KMS-11 (cell line): ENCODE results near the gene FYN.

Experiments used
- H2AFZ ChIP-seq: fragments of 200-600 bp; sonication (generic); 2 replicates; pipeline ENCODE4 v1.6.1; 2016; ENCODE audit warnings: antibody characterized with exemption, mixed run types, low read depth
- H3K27ac ChIP-seq: fragments of 200-600 bp; sonication (generic); 2 replicates; pipeline ENCODE4 v1.6.1; 2016; ENCODE audit warnings: mild to moderate bottlenecking, mixed run types
- H3K27me3 ChIP-seq: fragments of 200-600 bp; sonication (generic); 2 replicates; pipeline ENCODE4 v1.6.1; 2017; ENCODE audit warnings: mild to moderate bottlenecking, low read depth, mixed run types, moderate library complexity; ENCODE audit not compliant: insufficient read depth
- H3K36me3 ChIP-seq: fragments of 200-600 bp; sonication (generic); 2 replicates; pipeline ENCODE4 v1.6.1; 2017; ENCODE audit warnings: mild to moderate bottlenecking, mixed run types; ENCODE audit not compliant: insufficient read depth
- H3K4me1 ChIP-seq: fragments of 200-600 bp; sonication (generic); 2 replicates; pipeline ENCODE4 v1.6.1; 2016; ENCODE audit warnings: mild to moderate bottlenecking, low read depth, mixed run types; ENCODE audit not compliant: poor library complexity, severe bottlenecking
- H3K4me2 ChIP-seq: fragments of 200-600 bp; sonication (generic); 2 replicates; pipeline ENCODE4 v1.7.0; 2016; ENCODE audit warnings: mild to moderate bottlenecking, mixed run types
- H3K4me3 ChIP-seq: fragments of 200-600 bp; sonication (generic); IDR thresholded peaks from 2 replicates; pipeline ENCODE4 v1.6.1; 2017; ENCODE audit warnings: low read depth, low read length, mixed read lengths; ENCODE audit not compliant: insufficient read depth
- H3K79me2 ChIP-seq: fragments of 200-600 bp; sonication (generic); 2 replicates; pipeline ENCODE4 v1.6.1; 2016; ENCODE audit warnings: low read depth, mixed run types; ENCODE audit not compliant: insufficient read depth
- H3K9ac ChIP-seq: fragments of 200-600 bp; sonication (generic); 2 replicates; pipeline ENCODE4 v1.6.1; 2016; ENCODE audit warnings: mild to moderate bottlenecking, mixed run types
- H4K20me1 ChIP-seq: fragments of 200-600 bp; sonication (generic); 2 replicates; pipeline ENCODE4 v1.6.1; 2016; ENCODE audit warnings: mild to moderate bottlenecking, mixed run types; ENCODE audit not compliant: insufficient read depth
- CTCF ChIP-seq: fragments of 200-600 bp; sonication (generic); conservative IDR thresholded peaks from 2 replicates; pipeline ENCODE4 v1.6.1; 2017; ENCODE audit warnings: low read depth, mild to moderate bottlenecking, antibody characterized with exemption, low read length, moderate library complexity, mixed read lengths

FYN gene

GRCh38 chr6:111689419-111689818 lies 183.8 kb downstream of the FYN start:
- TF ChIP-seq CTCF, result no peak
- no peaks in the 10 kb centered on the region for H3K36me3 ChIP-seq

GRCh38 chr6:111688331-111688730 lies 184.9 kb downstream of the FYN start:
- Histone ChIP-seq H3K4me3 (no peak overlapping the region), H3K36me3 (no peaks in the 10 kb centered on the region), H3K9ac (no peak overlapping the region), H3K27me3 (no peaks in the 10 kb centered on the region), H4K20me1 (no peaks in the 10 kb centered on the region), H2AFZ (no peak overlapping the region), H3K4me1 (peaks cover 8% of the 10 kb centered on the region), H3K79me2 (no peaks in the 10 kb centered on the region), H3K27ac (no peak overlapping the region), H3K4me2 (no peak overlapping the region)
- no peak for TF ChIP-seq CTCF

More at GRCh38 chr6:111689419-111689818, 183.8 kb downstream of the FYN start:
- H3K9ac ChIP-seq, result no peak overlapping the region
- no peaks in the 10 kb centered on the region for H3K79me2 ChIP-seq
- no peaks in the 10 kb centered on the region for H3K4me1 ChIP-seq
- no peak overlapping the region for H3K4me3 ChIP-seq
- H3K27ac ChIP-seq, result no peak overlapping the region
- H2AFZ ChIP-seq, result no peak overlapping the region
- no peaks in the 10 kb centered on the region for H3K27me3 ChIP-seq
- no peaks in the 10 kb centered on the region for H4K20me1 ChIP-seq
- H3K4me2 ChIP-seq, result no peak overlapping the region

DNA sequence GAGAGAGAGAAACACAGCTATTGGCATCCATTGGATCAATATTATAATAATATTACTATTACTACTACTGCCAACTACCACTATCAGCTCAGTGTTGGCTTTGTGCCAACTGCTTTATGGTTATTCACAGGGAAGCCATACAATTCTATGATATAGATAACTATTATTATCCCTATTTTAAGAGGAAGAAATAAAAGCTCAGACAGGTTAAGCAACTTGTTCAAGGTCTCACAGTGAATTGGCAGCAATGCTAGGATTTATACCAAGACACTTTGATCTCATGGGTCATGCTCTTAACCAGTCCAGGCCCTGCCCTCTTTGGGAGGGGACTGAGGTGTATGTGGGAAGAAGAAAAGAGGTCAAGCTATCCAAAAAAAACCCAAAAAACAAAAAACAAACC lies 185.6 kb downstream of the FYN start:
- Histone ChIP-seq H4K20me1 (no peaks in the 10 kb centered on the region), H3K27me3 (no peaks in the 10 kb centered on the region), H3K4me2 (no peak overlapping the region), H3K79me2 (no peaks in the 10 kb centered on the region), H3K9ac (no peak overlapping the region), H3K27ac (no peak overlapping the region), H3K4me3 (no peak overlapping the region), H3K4me1 (peaks cover 9% of the 10 kb centered on the region), H2AFZ (no peak overlapping the region), H3K36me3 (no peaks in the 10 kb centered on the region)
- no peak for TF ChIP-seq CTCF

GRCh38 chr6:111686932-111687266 lies 186.4 kb downstream of the FYN start:
- no peak overlapping the region for H3K9ac ChIP-seq
- H3K79me2 ChIP-seq, result no peaks in the 10 kb centered on the region
- no peaks in the 10 kb centered on the region for H4K20me1 ChIP-seq
- peaks cover 9% of the 10 kb centered on the region for H3K4me1 ChIP-seq
- H3K27ac ChIP-seq, result no peak overlapping the region
- no peaks in the 10 kb centered on the region for H3K36me3 ChIP-seq
- no peaks in the 10 kb centered on the region for H3K27me3 ChIP-seq
- H3K4me2 ChIP-seq, result no peak overlapping the region
- H2AFZ ChIP-seq, result no peak overlapping the region
- no peak overlapping the region for H3K4me3 ChIP-seq
- no peak for TF ChIP-seq CTCF
